Osteocyte (in vitro differentiated cells): ENCODE measurements around the gene PPIG. TPM values are rescaled to one million over a fixed set of nuclear protein-coding genes. Genes with fewer than 3 reads are reported as not detected.

Experiments used
- DNase-seq: peaks from one replicate; pipeline ENCODE4 v3.0.0; 2021; ENCODE audit warnings: mixed read lengths; ENCODE audit not compliant: unreplicated experiment; ENCODE audit errors: extremely low spot score
- H3K27ac Mint-ChIP-seq: one replicate; pipeline ENCODE4 v1.8.0; 2021; ENCODE audit warnings: mild to moderate bottlenecking, mixed read lengths; ENCODE audit not compliant: unreplicated experiment
- H3K27me3 Mint-ChIP-seq: one replicate; pipeline ENCODE4 v1.8.0; 2021; ENCODE audit warnings: mixed read lengths; ENCODE audit not compliant: unreplicated experiment
- H3K36me3 Mint-ChIP-seq: one replicate; pipeline ENCODE4 v1.8.0; 2021; ENCODE audit warnings: mixed read lengths; ENCODE audit not compliant: unreplicated experiment
- H3K4me1 Mint-ChIP-seq: one replicate; pipeline ENCODE4 v1.8.0; 2021; ENCODE audit warnings: mixed read lengths; ENCODE audit not compliant: unreplicated experiment
- H3K4me3 Mint-ChIP-seq: one replicate; pipeline ENCODE4 v1.8.0; 2021; ENCODE audit warnings: mild to moderate bottlenecking, moderate library complexity, mixed read lengths; ENCODE audit not compliant: unreplicated experiment
- H3K9me3 Mint-ChIP-seq: one replicate; pipeline ENCODE4 v1.8.0; 2021; ENCODE audit warnings: mixed read lengths; ENCODE audit not compliant: unreplicated experiment
- total RNA-seq: library from RNA; stranded (reverse); gene quantifications from 2 replicates; pipeline ENCODE4 v1.2.1, GENCODE V29; 2021
- TF ChIP-seq, protein P1 (sequence below): fragments of 200-600 bp; sonication (generic); IDR thresholded peaks from 2 replicates; pipeline ENCODE4 v1.5.0; 2021; ENCODE audit warnings: antibody characterized with exemption, mild to moderate bottlenecking, moderate library complexity

Gene PPIG
- total RNA-seq, 1 donor from 2014 or later, result 45.9 TPM

DNA sequence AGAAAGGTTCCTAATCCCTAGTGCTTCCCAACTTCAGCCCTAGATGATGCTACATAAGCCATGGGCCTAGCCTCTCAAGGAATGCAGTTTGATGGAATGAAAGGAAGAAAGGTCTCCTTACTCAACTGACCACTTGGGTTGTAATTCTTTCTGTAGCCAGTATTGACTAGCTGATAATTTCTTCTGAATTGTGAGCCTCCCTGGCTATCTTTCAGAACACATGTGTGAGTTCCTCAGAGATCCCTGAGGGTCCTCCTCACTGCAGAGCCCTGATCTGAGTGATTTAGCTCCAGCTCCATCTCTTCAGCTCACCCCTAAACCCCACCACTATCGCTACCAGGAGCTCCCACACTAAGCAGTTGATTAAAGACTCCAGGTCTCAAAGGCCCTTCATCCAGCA is 78.6 kb downstream of the PPIG start:
- Mint-ChIP-seq H3K36me3 (no peaks in the 10 kb centered on the region), H3K4me3 (no peak overlapping the region), H3K4me1 (no peaks in the 10 kb centered on the region), H3K9me3 (no peaks in the 10 kb centered on the region), H3K27ac (no peak overlapping the region), H3K27me3 (peaks cover 10% of the 10 kb centered on the region)
- no peak for DNase-seq
- TF ChIP-seq, protein P1, sequence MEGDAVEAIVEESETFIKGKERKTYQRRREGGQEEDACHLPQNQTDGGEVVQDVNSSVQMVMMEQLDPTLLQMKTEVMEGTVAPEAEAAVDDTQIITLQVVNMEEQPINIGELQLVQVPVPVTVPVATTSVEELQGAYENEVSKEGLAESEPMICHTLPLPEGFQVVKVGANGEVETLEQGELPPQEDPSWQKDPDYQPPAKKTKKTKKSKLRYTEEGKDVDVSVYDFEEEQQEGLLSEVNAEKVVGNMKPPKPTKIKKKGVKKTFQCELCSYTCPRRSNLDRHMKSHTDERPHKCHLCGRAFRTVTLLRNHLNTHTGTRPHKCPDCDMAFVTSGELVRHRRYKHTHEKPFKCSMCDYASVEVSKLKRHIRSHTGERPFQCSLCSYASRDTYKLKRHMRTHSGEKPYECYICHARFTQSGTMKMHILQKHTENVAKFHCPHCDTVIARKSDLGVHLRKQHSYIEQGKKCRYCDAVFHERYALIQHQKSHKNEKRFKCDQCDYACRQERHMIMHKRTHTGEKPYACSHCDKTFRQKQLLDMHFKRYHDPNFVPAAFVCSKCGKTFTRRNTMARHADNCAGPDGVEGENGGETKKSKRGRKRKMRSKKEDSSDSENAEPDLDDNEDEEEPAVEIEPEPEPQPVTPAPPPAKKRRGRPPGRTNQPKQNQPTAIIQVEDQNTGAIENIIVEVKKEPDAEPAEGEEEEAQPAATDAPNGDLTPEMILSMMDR, result no peak

DNA sequence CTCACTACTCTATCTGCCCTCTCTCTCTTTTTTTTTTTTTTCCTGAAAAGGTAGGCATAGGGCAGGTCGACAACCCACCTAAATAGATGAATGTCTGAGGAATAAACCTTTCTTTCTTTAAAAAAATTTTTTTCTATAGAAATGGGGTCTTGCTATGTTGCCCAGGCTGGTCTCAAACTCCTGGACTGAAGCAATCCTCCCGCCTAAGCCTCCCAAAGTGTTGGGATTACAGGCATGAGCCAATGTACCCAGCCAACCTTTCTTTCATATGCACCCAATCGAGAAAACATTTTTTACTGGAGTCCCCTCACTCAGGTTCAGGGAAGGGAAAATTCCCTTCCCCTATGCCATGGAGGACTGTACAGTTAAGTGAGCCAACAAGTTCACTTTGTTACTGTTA is 79.1 kb downstream of the PPIG start:
- Mint-ChIP-seq H3K36me3 (no peaks in the 10 kb centered on the region), H3K27me3 (peaks cover 10% of the 10 kb centered on the region), H3K4me3 (no peak overlapping the region), H3K4me1 (no peaks in the 10 kb centered on the region), H3K9me3 (no peaks in the 10 kb centered on the region), H3K27ac (no peak overlapping the region)
- no peak for DNase-seq
- TF ChIP-seq, protein P1, result no peak

DNA sequence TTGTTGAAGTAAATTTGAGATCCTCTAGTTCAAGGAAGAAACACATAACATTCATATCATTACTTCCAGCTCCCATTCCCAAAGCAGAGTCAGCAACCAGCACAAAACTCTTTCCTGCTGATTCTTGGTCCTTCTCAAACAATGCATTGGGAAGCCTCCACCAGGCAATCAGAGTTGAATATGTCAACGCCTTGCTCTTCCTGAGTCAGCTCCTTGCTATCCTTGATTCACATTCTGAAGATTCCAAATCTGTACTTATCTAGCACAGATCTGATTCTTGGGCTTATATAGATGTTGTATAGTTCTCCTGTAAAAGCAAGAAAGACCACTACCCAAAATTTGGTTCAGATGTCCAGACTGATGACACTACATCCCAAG is 80.4 kb downstream of the PPIG start:
- TF ChIP-seq, protein P1, result no peak
- Mint-ChIP-seq H3K4me1 (no peaks in the 10 kb centered on the region), H3K4me3 (no peak overlapping the region), H3K36me3 (no peaks in the 10 kb centered on the region), H3K27me3 (peaks cover 7% of the 10 kb centered on the region), H3K27ac (no peak overlapping the region), H3K9me3 (no peaks in the 10 kb centered on the region)
- no peak for DNase-seq

DNA sequence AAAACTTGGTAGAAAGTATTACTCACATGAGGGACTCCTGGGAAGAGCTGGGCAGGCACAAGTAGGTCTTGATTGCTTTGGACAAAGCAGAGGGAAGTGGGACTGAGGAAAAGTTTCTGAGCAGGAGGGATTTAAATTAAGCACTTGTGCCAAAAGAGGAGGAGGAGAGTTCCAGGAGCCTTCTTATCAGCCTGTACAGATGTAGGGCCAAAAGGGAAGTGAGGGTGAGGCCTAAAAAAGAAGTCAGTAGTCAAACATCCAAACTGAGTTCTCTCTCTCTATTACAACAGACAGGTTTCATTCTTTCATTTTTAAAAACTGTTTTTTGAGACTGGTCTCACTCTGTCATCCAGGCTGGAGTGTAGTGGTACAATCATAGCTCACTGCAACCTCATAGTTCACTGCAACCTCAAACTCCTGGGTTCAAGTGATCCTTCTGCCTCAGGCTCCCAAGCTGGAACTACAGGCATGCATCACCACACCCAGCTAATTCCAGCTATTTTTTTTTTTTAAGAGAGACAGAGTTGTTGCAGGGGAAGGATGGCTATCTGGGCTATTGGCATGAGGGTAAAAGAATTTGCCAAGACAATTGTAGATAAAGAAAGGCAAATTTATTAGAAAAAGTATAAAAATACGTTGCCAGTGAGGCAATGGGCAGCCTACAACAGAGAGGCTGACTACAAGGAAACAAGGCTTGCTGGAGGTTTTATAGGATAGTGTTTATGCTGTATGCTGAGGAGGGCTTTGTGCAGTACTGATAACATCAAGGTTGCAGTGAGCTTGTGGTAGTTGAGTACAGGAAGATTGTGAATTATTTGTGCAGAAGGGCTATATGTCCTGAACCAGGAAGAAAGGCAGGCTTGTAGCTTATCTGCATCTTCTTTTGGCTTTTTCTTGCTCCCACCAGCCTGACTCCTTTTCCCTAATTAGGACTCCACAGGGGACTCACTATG is 81.1 kb downstream of the PPIG start:
- TF ChIP-seq, protein P1, result no peak
- Mint-ChIP-seq H3K27ac (no peak overlapping the region), H3K9me3 (no peaks in the 10 kb centered on the region), H3K36me3 (no peaks in the 10 kb centered on the region), H3K4me1 (no peaks in the 10 kb centered on the region), H3K27me3 (peaks cover 5% of the 10 kb centered on the region), H3K4me3 (no peak overlapping the region)
- no peak for DNase-seq

DNA sequence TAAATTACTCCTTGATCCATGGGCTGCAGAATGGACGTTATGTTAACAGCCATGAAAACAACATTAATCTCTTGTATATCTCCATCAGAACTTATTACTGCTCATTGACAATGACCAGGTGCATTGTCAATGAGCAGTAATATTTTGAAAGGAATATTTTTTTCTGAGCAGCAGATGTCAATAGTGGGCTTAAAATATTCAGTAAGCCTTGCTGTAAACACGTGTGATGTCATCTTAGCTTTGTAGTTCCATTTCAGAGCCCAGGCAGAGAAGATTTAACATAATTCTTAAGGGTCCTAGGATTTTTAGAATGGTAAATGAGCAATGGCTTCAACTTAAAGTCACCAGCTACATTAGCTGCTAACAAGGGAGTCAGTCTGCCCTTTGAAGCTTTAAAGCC is 83.4 kb downstream of the PPIG start:
- Mint-ChIP-seq H3K27me3 (peaks cover 3% of the 10 kb centered on the region), H3K36me3 (no peaks in the 10 kb centered on the region)

More for the DNA sequence above, 83.4 kb downstream of the PPIG start:
- Mint-ChIP-seq H3K4me3 (no peak overlapping the region), H3K4me1 (no peaks in the 10 kb centered on the region), H3K9me3 (no peaks in the 10 kb centered on the region), H3K27ac (no peak overlapping the region)
- TF ChIP-seq, protein P1, result no peak
- no peak for DNase-seq
